SHP77 treated with DMSO at 0.1 percent for 48 hours (cell line): Measurements from ENCODE around the gene LMO4.

Experiments
- DNase-seq: peaks from one replicate; lab custom pipeline; 2025; lab: John Stamatoyannopoulos, UW

LMO4 gene

GRCh38 chr1:87329051-87329525, 408 bp downstream of the LMO4 start:
- DNase-seq, result peak; percentile 57

GRCh38 chr1:87329526-87330056, 911 bp downstream of the LMO4 start:
- no peak for DNase-seq

DNA sequence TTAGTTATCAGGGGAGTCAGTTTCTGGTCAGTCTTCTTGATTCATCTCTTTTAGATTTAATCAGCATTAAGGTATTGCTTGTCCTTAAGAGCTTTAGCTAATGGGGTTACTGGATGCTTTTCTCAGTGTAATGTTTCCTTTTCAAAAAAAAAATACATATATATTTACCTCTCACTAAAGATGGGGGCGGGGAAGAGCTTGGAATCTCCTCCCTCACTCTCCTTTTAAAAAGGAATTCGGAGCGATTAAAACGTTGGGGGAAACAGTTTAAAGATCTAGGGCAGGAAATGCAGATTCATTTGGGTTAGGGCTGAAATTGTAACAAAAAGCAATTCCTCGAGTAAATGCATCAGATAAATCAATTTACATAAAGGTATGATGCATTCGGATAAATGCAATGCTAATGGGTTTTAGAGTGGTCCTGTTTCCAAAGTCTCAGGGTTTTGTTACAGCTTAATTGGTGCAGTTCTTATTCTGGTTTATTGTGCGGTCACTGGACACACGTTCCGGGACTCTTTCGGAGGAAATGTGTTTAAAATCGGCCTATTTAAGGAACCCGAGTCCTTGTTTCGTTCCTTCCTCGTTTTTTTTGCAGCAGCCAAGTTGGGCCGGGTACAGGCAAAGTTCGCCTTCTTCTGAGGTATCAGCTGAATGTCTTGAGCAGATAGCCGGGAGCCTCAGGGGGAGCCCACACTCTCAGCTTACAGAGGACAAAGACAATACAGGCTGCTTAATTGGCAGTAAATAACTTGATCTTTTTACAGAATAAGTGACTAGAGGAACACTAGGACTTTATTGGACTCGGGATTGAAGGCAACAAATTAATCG, 1.6 kb downstream of the LMO4 start:
- DNase-seq, result no peak

GRCh38 chr1:87330885-87331364, 2.2 kb downstream of the LMO4 start:
- no peak for DNase-seq

DNA sequence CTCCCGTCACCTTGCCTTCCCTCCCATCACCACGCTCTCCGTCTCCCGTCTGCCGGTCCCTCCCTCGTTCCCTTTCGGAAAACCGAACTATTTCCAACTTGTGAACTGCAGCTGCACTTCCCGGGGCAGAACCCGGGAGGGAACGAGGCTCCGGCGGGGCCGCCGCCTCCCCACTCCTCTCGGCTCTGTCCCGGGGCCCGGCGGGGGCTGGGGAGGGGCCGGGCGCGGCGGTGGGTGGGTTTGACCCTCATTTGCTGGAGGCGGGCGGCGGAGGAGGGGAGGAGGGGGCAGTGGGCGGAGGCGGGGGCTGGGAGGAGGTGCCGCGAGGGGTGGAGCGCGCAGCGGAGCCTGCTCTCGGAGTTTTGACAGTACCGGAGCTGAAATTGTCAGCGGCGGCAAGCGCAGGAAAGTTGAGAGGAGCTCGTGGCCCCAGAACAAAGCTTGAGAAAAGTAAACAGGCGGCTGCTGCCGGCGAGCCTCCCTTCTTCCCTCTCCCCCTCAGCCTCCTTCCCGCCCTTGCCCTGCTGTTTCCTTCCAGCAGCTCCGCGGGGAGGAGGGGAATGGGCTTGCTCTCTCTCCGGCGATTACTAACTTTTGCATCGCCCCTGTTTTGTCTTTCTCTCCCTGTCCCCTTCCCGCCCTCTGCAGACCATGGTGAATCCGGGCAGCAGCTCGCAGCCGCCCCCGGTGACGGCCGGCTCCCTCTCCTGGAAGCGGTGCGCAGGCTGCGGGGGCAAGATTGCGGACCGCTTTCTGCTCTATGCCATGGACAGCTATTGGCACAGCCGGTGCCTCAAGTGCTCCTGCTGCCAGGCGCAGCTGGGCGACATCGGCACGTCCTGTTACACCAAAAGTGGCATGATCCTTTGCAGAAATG, 2.9 kb downstream of the LMO4 start:
- peak; percentile 8 for DNase-seq

DNA sequence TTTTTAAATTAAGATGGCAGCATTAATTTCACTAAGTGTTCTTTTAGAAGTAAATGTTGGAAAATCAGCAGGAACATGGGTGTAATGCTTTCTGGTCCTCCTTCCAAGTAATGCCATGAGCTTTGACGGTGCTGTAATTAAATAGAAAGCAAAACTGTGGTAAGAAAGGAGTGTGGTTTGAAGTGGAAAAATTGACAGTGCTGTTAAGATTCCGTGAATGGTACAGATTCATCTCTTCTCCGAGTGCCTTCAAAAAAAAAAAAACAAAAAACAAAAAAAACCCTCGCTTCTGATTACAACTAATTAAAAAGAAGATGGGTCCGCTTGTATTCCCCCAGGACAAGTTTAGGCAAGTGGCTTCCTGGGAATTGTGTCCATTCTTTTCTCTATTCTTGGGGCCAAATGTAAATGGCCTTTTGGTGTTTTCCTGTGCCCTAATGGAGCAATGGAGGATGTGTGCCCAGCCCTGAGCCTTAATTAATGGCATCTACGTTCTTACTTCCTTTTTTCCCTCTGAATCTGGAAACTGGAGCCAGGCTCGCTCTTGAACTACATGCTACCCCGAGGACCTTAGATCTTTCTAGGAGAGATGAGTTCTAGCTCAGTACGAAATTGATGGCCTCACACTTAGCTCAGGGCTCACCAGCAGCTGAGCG, 5.1 kb downstream of the LMO4 start:
- no peak for DNase-seq

- DNase-seq, result no peak
Measured at GRCh38 chr1:87334351-87335174, 5.9 kb downstream of the LMO4 start.

GRCh38 chr1:87335175-87335884, 6.7 kb downstream of the LMO4 start:
- no peak for DNase-seq

GRCh38 chr1:87336623-87337067, 8.0 kb downstream of the LMO4 start:
- no peak for DNase-seq

- DNase-seq, result no peak
Measured at GRCh38 chr1:87337606-87338005, 8.9 kb downstream of the LMO4 start.

- DNase-seq, result no peak
Measured at GRCh38 chr1:87338566-87338965, 9.9 kb downstream of the LMO4 start.

DNA sequence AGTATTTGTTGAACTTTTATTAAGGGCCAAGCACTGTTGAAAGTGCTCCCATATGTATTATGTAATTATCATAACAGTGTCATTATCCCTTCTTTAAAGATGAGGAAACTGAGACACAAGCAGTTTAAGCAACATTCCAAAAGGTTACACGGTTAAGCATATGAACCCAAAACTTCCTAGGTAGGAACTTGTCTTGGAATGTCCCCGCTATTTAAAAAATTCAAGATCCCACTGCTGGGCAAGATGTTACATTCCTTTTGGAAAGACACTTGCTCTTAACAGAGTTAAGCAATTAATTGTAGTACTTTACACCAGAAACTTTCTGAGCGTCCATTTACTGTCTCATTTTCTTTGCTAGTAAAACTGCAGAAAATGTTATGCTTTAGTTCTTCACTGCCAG, 15.6 kb downstream of the LMO4 start:
- DNase-seq, result no peak

GRCh38 chr1:87346130-87346814, 17.6 kb downstream of the LMO4 start:
- no peak for DNase-seq

GRCh38 chr1:87348341-87349019, 19.8 kb downstream of the LMO4 start:
- no peak for DNase-seq

DNA sequence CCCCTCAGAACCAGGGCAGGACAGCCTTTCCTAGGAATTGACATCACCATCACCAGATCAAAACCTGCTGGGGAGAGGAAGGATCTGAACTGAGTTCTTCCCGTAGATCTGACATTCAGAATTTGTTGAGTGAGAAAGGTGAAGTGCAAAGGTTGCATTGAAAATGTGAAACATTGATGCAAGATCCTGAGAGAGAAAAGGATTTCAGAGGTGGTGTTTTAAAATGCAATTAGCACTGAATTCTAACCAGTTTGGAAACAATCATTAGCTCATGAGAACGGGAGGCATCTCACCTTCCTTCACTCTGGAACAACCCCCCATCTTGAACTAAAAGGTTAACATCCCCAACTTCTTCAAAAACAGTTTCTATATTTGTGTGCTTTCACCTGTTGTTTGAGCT, 20.4 kb downstream of the LMO4 start:
- DNase-seq, result no peak

DNA sequence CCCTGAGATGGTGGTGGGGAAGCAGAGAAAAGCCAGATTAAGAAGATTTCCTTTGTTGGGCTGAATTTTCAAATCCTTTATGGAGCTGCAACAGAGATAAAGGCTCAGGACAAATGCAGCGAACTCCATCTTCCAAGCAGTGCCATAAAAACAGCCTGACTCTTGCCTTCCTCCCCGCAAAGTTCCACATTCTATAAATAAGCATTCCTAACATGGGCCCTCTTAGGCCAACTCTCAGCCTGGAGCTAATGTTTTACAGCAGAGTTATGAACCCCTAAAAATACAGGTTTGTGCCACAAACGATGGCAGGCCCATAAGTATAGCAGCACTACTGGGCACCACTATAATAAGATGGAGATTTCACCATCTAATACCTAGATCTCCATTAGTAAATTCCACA, 27.2 kb downstream of the LMO4 start:
- DNase-seq, result no peak

DNA sequence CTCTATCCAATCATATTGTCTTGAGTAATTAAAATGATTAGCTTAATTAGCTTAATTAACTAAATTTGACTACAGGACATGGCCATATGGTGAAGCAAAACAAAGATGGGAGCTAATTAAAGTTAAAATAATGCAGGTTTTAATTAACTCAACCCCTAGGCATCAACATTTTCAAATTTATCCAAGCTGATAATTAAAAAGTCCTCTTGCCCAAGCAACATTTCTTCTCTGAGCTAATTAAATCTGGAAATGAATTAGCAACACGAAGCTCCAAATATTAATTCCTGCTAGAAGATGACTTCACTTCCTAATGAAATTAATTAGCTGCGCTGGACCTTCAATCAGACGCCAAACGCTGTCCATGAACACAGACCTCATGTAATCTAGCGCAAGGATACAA, 27.9 kb downstream of the LMO4 start:
- no peak for DNase-seq

- DNase-seq, result no peak
Measured at GRCh38 chr1:87358219-87358618, 29.5 kb downstream of the LMO4 start.

- no peak for DNase-seq
Measured at GRCh38 chr1:87359586-87359985, 30.9 kb downstream of the LMO4 start.
